GM21526 (cell line): ENCODE data around the gene VAMP5.

Source experiments
- ATAC-seq: cut with Tn5 transposase; IDR thresholded peaks from one replicate; pipeline ENCODE4 v1.9.1; 2021; ENCODE audit warnings: moderate library complexity; ENCODE audit not compliant: unreplicated experiment, low FRiP score

Gene VAMP5

DNA sequence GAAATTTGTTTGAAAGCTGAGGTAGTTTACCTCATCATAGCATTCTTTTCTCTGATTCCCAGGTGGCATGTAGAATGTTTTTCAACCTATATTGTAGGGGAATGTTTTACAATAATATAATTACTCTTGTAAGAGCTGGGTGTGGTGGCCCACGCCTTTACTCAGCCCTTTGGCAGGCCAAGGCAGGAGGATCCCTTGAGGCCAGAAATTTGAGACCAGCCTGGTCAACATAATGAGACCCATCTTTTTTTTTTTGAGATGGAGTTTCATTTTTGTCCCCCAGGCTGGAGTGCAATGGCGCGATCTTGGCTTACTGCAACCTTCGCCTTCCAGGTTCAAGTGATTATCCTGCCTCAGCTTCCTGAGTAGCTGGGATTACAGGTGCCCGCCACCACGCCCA, 35.4 kb downstream of the VAMP5 start:
- ATAC-seq = no peak

DNA sequence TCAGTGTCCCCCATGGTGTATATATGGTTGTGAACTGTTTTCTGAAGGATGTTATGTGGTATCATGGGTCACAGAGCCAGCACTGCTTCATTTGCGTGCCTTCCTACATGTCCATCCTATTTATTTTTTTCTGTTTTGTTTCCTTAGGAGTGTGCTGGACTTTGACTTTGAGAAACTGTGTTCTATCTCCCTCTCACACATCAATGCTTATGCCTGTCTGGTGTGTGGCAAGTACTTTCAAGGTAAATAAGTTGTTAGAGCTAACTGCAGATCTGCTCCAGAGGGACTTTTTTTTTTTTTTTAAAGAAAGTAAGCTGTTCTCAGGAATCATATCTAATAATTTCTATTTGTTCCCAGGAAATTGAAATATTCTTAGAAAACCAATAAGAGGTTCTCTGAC, 37.1 kb downstream of the VAMP5 start:
- no peak for ATAC-seq

DNA sequence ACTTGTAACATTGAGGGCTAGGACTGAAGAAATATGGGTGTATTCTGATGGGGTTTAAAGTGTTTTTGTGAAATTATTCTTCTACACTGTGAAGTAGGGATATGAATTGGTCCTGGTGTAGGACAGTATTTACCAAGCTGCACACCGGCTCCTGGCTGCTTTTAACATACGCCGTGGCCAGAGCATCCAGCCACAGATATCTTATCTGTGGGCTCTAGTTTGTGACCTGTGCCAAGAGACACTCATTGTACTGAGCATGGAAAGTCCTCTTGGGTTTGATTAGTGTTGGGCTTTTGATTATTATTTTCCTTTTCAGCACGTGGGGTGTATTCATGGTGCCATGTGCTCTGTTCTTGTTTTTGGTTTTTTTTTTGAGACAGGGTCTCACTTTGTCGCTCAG, 39.8 kb downstream of the VAMP5 start:
- ATAC-seq = no peak

DNA sequence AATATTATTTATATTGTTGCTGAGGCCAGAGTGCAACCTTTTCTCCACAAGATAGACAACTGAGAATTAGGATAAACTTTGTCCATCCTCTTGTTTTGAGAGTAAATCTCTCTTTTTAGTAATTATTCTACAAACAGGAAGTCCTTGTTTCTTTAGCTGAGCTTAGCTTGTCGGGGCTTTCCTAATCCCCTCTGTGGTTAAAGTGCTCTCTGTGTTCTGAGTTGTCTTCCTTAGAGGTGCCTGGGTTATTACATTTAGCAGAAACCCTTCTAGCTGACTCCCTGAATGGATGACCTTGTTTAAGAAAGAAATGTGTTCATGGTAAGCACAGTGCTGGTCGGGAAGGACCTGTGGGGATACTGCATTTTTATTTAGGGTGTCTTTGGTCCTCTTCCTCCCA, 44.4 kb downstream of the VAMP5 start:
- ATAC-seq = no peak

DNA sequence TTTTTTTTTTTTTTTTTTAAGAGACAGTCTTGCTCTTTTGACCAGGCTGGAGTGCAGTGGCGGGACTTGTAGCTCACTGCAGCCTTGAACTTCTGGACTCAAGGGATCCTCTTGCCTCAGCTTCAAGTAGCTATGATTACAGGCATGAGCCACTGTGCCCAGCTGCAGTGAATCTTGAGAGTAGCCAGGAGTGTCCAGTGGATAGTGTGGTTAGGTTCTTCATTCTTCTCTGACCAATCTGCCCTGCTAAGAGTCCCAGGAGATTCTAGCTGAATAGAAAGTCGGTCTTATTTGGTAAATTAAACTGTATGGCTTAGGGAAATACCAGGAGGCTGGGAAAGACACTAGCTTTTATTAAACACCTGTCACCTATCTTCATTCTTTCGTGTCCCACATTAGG, 47.1 kb downstream of the VAMP5 start:
- ATAC-seq = no peak

DNA sequence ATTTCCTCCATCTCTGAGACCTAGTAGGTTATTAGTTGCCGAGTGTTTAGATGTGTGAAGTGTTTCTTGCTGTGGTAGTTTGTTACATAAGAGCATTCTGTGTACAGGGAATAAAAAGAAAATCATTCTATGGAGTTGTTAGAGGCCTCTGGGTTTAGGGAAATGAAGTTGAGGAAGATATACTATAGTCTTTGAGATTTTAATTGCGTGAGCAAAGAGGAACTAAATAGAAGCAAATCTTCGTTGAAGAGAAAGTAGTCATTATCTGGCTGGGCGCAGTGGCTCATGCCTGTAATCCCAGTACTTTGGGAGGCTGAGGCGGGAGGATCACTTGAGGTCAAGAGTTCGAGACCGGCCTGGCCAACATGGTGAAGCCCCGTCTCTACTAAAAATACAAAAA, 50.8 kb downstream of the VAMP5 start:
- ATAC-seq = no peak

DNA sequence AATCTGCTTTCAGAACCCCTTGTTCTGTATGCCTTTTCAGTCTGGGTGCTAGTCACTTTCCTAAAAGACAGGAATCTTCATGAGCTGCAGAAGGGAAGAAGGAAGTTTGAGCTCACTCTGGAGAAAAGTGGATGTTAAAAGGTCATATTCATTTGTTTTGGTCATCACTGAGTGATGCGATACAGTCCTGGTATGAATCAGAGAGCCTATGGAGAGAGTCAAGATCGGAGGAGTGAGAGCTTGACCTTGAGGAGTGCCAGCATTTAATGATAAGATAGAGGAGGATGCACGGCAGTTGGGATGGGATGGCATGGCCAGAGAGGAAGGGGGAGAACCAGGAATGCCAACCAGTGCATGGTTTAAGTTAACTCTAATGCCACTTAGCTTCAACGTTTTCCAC, 51.4 kb downstream of the VAMP5 start:
- ATAC-seq = no peak

DNA sequence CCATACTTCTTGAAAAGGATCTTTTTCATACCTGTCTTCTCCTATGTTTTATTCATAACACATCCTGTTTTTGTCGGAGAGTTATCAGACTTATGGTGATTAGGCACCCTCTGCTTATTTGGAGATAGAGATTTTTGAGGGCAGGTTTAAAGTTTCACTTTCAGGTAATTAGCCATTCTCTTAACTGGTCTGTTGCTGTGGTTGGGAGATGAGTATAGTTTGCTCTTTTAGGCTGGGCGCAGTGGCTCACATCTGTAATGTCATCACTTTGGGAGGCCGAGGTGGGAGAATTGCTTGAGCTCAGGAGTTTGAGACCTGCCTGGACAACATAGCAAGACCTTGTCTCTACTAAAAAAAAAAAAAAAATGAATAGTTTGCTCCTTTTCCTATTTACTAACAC, 58.5 kb downstream of the VAMP5 start:
- ATAC-seq = peak; percentile 74
